ENCODE measurements around the gene CPT1C.

CPT1C gene

GRCh38 chr19:49660338-49660961 lies 30.5 kb upstream of the CPT1C start:
- no peak for DNase-seq (ENCODE audit: low read depth in 2 of 2)

- no peak for DNase-seq (ENCODE audit: low read depth in 2 of 2)
These were observed 28.9 kb upstream of the CPT1C start for GRCh38 chr19:49662011-49662410.

- no peak for DNase-seq (ENCODE audit: low read depth in 2 of 2)
These were observed 27.7 kb upstream of the CPT1C start for GRCh38 chr19:49663224-49663623.

GRCh38 chr19:49664171-49665035 lies 26.5 kb upstream of the CPT1C start:
- peak; percentile 88 to 89 for DNase-seq (ENCODE audit: low read depth in 2 of 2)

GRCh38 chr19:49665036-49665350 lies 25.9 kb upstream of the CPT1C start:
- no peak for DNase-seq (ENCODE audit: low read depth in 2 of 2)

GRCh38 chr19:49665351-49666119 lies 25.4 kb upstream of the CPT1C start, which contains the start of the genes BCL2L12 and IRF3:
Gene BCL2L12, plus strand, starts transcription at chr19:49665933. Its CDS starts 760 bp downstream, at chr19:49666693.
Gene IRF3, minus strand, starts transcription at chr19:49665857. Its CDS starts 1,019 bp downstream, at chr19:49664838.
- peak; percentile 98 to 99 for DNase-seq (ENCODE audit: low read depth in 2 of 2)

- DNase-seq (ENCODE audit: low read depth in 2 of 2), result no peak
These were observed 24.8 kb upstream of the CPT1C start for GRCh38 chr19:49666120-49666444.

- DNase-seq (ENCODE audit: low read depth in 2 of 2), result no peak
These were observed 23.4 kb upstream of the CPT1C start for GRCh38 chr19:49667473-49667872.

GRCh38 chr19:49669516-49669915 lies 21.4 kb upstream of the CPT1C start:
- DNase-seq (ENCODE audit: low read depth in 2 of 2), result no peak

- DNase-seq (ENCODE audit: low read depth in 2 of 2), result peak; percentile 36 to 65
These were observed 18.6 kb upstream of the CPT1C start for GRCh38 chr19:49672131-49672919.

GRCh38 chr19:49676136-49676783 lies 14.7 kb upstream of the CPT1C start:
- DNase-seq (ENCODE audit: low read depth in 2 of 2), result no peak

- peak; percentile 95 to 96 for DNase-seq (ENCODE audit: low read depth in 2 of 2)
These were observed 14.1 kb upstream of the CPT1C start for GRCh38 chr19:49676784-49677230.

GRCh38 chr19:49677231-49677900 lies 13.6 kb upstream of the CPT1C start, which contains the start of gene PRMT1:
Gene PRMT1, plus strand, starts transcription at chr19:49677271. Its CDS starts 10 bp downstream, at chr19:49677281.
- DNase-seq (ENCODE audit: low read depth in 2 of 2), result no peak

- DNase-seq (ENCODE audit: low read depth in 2 of 2), result peak; percentile 43 to 76
These were observed 12.8 kb upstream of the CPT1C start for GRCh38 chr19:49677901-49678674.

GRCh38 chr19:49678985-49679770 lies 11.7 kb upstream of the CPT1C start:
- no peak for DNase-seq (ENCODE audit: low read depth in 2 of 2)

- DNase-seq (ENCODE audit: low read depth in 2 of 2), result no peak
These were observed 11.0 kb upstream of the CPT1C start for GRCh38 chr19:49679771-49680413.

- peak; percentile 91 to 92 for DNase-seq (ENCODE audit: low read depth in 2 of 2)
These were observed 10.2 kb upstream of the CPT1C start for GRCh38 chr19:49680421-49681351.
